Brain pericyte (primary cell): ENCODE data around the gene NRK.
"Not testable (repeated sequence)": the region's sequence is repeated elsewhere in the genome, so short reads cannot be mapped to it uniquely, and the experiment has no call there.

Experiments
- DNase-seq: peaks from one replicate; pipeline ENCODE4 v3.0.0-alpha.2; 2012; ENCODE audit warnings: low read depth, low spot score

The NRK gene, protein sequence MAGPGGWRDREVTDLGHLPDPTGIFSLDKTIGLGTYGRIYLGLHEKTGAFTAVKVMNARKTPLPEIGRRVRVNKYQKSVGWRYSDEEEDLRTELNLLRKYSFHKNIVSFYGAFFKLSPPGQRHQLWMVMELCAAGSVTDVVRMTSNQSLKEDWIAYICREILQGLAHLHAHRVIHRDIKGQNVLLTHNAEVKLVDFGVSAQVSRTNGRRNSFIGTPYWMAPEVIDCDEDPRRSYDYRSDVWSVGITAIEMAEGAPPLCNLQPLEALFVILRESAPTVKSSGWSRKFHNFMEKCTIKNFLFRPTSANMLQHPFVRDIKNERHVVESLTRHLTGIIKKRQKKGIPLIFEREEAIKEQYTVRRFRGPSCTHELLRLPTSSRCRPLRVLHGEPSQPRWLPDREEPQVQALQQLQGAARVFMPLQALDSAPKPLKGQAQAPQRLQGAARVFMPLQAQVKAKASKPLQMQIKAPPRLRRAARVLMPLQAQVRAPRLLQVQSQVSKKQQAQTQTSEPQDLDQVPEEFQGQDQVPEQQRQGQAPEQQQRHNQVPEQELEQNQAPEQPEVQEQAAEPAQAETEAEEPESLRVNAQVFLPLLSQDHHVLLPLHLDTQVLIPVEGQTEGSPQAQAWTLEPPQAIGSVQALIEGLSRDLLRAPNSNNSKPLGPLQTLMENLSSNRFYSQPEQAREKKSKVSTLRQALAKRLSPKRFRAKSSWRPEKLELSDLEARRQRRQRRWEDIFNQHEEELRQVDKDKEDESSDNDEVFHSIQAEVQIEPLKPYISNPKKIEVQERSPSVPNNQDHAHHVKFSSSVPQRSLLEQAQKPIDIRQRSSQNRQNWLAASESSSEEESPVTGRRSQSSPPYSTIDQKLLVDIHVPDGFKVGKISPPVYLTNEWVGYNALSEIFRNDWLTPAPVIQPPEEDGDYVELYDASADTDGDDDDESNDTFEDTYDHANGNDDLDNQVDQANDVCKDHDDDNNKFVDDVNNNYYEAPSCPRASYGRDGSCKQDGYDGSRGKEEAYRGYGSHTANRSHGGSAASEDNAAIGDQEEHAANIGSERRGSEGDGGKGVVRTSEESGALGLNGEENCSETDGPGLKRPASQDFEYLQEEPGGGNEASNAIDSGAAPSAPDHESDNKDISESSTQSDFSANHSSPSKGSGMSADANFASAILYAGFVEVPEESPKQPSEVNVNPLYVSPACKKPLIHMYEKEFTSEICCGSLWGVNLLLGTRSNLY (N-terminal part only)

DNA sequence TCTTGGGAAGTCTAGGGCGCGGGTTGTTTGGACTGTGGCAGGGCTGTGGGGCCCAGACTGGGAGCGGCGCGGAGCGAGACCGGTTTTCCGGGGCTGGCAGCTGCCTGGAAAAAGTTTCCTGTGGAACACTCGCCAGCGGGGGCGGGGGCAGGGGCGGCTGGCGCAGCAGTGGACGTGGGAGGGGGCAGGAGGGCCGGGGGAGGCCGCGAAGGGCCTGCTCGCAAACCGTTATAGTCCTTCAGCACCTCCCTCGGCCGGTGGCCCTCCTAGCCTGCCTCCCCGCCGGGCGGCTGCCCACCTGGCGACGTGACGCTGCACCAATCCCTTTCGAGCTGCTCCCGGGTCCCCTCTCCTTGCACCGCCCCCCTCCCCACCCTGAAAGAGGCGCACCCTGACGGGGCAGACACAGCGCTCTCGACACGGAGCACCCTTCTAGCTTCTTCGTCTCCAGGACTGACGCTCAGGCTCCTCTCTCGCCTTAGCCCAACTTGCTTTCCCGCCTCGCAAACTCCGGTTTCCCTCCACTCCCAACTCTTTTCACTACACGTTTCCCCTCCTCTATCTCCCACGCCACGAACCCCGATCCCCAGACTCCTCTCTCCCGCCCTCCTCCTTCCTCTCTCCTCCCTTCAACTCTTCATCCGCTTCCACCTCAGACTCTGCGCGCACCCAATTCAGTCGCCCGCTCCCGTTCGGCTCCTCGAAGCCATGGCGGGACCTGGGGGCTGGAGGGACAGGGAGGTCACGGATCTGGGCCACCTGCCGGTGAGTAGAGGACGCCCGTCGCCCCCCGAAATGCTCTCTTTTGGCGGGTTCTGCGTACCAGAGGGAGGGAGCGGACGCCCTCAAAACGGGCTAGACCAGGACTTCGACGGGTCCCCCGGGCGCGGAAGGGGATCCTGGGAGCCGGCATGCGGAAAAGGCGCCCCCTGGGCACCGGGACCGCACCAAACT, at the start of gene NRK:
NRK (plus strand) TSS at position 402 of the 954 bp plus-strand sequence; CDS start at position 709, 307 bp downstream.
- DNase-seq: no peak

DNA sequence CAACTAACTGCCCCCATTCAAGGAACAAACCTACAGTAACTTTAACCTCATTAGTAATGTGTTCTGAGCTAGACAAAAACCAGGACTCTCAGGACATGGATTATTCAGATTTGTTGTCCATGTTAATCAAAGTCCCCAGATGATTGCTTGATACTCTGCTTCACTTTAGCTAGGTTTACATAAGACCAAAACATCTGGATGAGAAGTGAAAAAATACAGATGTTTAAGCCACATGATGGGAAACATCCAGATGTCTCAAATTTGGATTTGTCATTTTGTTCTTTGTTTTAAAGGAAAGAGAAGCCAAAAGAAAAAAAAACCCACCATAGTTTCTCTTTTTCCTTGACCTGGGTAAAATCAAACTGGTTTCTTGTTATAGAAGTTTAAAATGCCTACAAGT, 48.5 kb upstream of the NRK start:
- DNase-seq: no peak

DNA sequence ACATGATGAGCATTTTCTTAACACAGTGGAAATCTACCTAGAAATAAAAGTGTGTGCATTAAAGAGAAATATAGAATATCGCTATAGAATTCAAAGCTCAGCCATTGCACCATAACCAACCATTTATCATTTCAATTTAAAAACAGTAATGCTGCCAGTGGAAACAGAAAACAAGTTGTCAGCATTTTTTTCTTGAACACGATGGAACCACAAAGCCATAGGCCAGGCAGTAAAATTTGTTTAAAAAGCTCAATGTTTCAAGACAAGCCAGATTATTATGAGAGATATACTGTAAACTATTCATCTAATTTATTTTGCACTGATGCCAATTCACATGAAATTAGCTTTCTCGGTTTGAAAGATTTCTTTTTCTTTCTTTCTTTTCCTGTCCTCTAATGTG, 46.7 kb upstream of the NRK start:
- DNase-seq: no peak

DNA sequence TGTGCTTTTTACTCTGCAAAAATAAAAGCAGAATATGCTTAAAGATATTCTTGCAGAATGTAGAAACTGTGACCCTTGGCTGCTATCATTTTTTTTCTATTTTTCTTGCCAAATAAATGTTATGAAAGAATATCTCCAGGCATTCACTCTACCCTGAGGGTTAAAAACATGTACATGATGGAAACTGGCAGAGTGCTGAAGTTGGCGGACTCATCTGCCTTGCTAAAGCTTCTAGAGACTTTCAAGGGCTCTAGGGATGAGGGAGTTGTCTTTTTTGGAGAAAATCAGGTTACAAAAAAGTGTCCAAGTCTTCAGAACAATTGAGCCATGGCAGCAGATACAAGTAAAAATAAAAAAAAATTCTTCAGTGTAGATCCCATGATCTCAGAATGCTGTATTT, 40.5 kb upstream of the NRK start:
- no peak for DNase-seq

DNA sequence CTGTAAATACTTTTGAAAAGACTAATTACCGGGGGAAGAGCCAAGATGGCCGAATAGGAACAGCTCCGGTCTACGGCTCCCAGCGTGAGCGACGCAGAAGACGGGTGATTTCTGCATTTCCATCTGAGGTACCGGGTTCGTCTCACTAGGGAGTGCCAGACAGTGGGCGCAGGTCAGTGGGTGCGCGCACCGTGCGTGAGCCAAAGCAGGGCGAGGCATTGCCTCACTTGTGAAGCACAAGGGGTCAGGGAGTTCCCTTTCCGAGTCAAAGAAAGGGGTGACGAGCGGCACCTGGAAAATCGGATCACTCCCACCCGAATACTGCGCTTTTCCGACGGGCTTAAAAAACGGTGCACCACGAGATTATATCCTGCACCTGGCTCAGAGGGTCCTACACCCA, 25.5 kb upstream of the NRK start:
- not testable (repeated sequence) for DNase-seq

DNA sequence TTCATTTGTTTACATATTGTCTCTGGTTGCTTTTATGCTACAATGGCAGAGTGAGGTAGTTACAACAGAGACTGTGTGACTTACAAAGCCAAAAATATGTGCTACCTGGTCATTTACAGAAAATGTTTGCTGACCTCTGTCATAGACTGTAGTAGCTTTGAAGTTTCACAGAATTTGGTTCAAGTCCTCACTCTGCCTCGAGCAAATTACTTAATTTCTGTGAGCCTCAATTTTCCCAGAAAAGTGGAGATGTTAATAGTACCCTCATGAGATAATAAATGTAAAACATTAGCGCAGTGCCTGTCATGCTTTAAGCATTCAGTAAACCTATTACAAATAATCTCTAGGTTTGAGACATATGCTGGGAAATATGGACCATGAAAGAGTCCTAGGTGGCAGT, 18.4 kb upstream of the NRK start:
- no peak for DNase-seq

DNA sequence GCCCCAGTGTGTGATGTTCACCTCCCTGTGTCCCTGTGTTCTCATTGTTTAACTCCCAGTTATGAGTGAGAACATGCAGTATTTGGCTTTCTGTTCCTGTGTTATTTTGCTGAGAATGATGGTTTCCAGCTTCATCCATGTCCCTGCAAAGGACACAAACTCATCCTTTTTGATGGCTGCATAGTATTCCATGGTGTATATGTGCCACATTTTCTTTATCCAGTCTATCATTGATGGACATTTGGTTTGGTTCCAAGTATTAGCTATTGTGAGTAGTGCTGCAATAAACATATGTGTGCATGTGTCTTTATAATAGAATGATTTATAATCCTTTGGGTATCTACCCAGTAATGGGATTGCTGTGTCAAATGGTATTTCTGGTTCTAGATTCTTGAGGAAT, 16.7 kb upstream of the NRK start:
- not testable (repeated sequence) for DNase-seq

DNA sequence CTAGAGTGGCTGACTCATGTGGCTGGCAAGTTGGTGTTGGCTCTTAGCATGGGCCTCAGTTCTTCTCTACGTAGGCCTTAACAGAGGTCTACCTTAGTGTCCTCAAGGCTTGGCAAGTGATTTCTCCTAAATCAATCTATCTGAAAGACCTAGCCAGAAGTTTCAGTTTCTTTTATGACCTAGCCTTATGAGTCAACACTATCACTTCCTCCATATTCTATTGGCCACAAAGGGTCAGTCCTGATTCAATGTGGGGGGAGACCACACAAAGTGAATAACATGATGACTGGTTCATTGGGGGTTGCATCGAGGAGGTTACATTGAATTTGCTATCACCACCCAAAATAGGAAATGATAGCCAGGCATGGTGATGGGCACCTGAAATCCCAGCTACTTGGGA, 5.8 kb upstream of the NRK start:
- no peak for DNase-seq

DNA sequence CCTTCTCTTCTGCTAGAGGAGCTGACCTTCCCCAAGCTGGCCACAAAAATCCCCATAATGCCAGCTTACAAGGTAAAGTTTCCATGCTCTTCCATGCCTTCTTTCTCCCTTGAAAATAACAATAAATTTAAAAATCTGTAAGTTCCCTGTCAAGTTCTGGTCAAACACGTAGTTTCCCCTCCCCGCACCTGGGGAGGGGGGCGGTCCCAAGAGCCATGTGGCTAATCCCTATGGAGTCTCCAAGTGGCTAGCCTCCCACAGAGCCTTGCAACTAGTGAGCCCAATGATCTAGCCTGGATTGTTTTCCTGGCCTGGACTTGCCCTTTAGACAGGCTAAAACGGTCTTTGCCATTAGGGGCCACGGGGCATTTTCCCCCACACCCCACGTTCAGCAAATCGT, 2.1 kb upstream of the NRK start:
- DNase-seq: no peak

DNA sequence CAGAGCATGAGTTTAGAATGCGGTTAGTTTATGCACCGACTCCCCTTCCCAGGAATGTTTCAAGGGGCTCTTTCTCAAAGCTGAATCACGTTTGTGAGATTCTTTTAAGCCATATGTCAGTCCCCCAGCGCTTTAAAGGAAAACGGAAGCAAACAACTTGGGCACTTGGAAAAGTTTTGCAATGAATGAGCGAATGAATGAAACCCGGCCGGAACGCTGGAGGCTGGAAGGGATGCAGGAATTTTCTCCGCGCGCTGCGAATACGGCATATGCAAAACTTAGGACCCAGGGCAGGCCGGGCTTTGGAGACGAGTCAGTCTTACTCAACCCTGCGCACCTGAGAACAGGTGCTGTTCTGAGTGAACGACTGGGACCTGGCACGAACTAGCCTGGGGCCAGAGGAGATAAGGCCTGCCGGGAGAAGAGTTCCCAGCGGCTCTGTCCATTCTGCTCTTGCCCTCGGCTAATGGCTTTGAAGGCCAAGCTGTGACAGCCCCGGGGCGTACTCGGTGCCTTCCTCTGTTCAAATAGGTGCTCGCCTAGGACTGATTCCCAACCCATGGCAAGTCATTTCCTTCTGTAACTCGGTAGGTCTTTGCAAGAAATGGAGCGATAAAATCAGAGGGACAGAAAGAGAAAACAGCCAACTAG, 743 bp upstream of the NRK start:
- no peak for DNase-seq

DNA sequence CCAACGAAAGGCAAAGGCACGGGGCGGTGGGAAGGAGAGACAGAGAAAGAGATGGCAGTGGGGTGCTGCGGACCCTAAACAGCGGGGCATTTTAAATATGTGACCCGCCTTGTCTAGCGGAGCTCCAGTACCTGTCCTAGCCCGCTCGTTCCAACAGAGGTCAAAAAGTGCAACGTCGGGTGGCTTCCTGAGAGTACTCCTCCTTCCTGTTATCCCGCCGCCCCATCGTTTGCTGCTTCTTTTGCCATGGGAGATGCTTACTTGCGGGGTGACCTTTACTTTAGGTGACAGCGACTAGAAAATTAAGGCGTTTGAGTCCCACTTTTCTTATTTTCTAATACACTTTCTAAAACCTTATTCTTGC, 735 bp downstream of the NRK start:
- no peak for DNase-seq

DNA sequence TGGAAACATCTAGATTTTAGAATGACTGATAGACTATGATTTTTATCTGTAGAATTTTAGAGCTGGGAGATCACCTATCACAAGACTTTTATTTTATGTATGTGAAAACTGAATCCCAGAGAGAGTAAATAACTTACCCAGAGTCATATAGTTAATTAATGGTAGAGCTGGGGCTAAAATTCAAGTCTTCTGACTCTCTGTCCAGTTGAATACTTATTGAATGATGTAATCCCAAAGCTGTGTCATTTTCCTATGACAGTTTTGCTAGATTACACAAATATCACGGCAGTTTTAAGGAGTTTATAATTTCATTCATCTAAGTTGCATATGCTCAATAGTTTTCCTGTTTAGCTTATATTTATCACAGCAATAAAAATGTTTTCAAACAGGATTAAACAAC, 6.7 kb downstream of the NRK start:
- no peak for DNase-seq

DNA sequence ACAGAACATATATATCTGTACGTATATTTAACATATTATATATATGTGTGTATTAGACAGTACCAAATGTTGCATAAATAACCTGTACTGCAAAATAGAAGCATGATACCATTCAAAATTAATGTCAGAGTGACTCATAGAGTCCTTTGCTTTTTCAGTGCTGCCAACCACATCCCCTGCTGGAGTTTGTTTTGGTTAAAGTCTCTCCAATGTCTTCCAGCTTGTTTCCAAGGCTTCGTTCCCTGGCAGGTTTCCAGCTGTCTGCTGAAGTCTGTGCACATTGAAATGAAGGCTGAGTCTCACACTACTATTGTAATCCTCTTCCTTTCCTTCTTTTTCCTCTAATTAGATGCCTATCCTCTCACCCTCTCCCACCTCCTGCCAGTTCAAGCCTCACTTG, 14.9 kb downstream of the NRK start:
- DNase-seq: peak; percentile 42

DNA sequence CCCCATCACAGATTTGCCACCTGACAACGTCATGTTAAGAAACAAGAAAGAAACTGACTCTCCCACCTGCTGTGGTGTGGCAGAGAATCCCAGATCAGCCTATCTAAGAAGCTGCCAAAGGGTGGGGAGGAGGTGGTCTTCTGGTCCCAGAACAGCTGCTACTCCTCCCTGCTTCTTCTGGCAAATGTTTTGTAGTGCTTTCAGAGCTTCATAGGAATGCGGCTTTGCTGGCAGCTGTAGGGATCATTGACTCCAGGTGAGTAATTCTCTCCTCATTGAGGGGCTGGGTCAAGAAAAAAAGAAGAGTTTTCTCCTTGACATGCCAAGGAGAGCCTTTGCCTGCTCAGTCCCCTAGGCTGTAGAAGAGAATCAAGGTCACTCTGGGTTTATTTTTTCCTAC, 23.3 kb downstream of the NRK start:
- no peak for DNase-seq

DNA sequence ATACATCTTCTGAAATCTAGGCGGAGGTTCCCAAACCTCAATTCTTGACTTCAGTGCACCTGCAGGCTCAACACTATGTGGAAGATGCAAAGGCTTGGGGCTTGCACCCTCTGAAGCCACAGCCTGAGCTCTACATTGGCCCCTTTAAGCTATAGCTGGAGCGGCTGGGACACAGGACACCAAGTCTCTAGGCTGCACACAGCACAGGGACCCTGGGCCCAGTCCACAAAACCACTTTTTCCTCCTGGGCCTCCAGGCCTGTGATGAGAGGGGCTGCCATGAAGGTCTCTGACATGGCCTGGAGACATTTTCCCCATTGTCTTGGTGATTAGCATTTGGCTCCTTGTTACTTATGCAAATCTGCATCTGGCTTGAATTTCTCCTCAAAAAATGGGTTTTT, 27.8 kb downstream of the NRK start:
- not testable (repeated sequence) for DNase-seq

DNA sequence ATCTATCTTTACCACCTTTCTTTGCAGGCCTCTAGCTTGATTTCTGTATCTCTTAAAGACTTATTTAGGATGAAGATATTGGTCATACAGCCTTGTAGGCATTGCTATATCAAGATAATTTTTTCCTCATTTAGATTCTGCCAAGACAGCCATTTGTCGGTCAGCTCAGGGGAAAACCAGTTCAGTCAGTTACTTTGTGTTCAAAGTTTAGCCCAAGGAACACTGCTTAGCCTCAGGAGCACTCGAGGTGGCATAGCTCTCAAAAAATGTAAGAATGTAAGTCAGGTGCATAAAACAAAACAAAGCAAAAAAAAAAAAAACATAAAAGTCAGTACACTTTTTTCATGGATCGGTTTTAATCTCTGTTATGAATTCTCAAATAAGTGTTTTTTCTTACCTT, 43.4 kb downstream of the NRK start:
- no peak for DNase-seq

DNA sequence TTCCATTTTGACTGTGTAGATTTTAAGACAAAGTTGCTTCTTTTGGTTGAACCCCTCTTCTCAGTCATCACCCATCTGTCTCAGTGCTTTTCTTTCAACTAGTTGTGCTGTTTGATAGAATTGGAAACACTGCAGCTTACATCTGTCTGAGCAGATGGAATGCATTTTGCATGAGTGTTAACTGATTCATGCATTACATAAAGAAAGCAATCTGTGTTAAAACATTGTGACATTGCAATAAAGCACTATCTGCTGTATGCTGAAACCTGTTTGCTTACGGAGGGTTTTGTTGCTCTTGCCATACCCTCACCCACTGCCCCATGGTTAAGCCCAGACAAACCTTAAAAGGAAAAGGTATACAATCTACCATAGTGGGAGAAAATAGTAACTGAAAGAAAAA, 47.4 kb downstream of the NRK start:
- DNase-seq: no peak

DNA sequence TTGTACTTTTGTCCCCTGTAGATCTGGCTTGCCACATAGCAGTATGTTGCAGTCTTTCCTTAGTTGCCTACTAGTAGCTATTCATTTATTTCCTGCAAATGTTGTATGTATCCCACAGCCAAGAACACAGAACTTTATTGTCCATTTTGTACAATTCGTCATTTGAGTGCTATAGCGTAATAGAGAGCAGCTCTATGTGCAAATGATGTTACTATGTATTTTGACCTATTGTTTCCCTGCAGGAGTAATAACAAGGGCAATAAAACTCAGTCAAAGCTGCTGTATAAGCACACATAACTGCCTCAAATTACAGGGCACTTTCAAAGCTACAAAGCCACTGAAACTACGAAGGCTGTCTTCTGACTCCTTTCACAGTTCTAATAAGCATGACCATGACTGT, 48.1 kb downstream of the NRK start:
- no peak for DNase-seq

DNA sequence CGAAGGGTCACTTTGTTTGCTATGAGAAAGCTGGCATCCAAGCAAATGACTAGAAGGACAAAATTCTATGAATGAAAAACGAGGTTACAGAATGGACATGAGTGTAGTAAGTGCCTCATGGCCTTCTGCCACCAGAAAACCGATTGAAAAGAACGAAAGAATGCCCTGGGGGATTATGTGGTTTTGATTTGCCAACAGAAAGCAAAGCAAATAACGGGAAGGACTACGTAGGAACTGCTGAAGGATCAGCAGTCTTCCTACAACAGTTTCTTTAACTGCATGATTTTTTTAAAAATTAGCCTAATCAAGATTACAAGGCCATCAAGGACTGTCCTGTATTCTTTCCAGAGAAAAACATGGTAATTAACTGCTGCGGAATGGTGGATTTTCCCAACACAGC, 50.6 kb downstream of the NRK start:
- DNase-seq: no peak

DNA sequence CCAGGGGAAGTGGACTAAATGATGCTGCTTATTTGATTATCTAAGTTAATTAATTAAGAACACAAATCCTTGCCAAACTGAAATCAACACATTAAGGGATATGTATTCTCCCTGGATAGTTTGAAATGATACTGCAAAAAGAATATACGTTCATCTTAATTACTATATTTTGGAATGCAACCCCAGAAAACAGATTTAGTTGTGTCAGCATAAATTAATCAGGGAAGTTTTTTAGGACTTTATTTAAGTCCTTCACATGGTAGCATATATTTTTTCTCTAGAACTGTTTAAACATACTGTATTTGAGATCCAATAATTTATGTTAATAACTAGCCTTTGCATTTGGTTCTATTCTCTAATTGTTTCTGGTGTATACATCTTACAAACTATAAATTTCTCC, 52.5 kb downstream of the NRK start:
- no peak for DNase-seq

DNA sequence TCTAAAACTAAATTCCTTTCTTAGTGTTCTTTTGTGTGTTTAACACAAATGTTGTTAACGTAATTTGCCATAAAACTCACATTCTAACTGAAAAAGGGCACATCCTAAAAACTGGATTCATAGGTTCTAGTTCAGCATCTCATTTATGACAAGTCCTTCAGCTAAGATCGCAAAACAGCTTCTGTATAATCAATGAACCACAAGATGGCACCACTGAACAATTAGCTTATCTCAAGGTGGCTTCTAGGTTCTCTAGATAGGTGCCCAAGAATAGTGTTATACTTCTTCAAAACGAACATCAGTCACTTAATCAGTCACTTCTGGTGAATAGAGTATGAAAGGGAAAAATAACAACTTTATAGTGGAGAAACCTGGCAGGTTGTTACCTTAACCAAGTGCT, 54.3 kb downstream of the NRK start:
- DNase-seq: no peak
